Neuronal stem cell (in vitro differentiated cells): Measurements from ENCODE around the gene STARD5.

Experiments
- DNase-seq: peaks from one replicate; pipeline ENCODE4 v3.0.0-alpha.2; 2013; ENCODE audit warnings: low spot score
- H2AFZ ChIP-seq: one replicate; pipeline ENCODE4 v1.6.1; 2013; ENCODE audit warnings: mild to moderate bottlenecking, low read length, inconsistent platforms
- H2AK5ac ChIP-seq: 2 replicates; pipeline ENCODE4 v1.6.1; 2013; ENCODE audit warnings: low read depth, mild to moderate bottlenecking, inconsistent platforms, low read length, moderate library complexity, mixed read lengths
- H2BK120ac ChIP-seq: 2 replicates; pipeline ENCODE4 v1.6.1; 2013; ENCODE audit warnings: low read depth, mild to moderate bottlenecking, inconsistent platforms, low read length, moderate library complexity, mixed read lengths
- H2BK12ac ChIP-seq: one replicate; pipeline ENCODE4 v1.6.1; 2013; ENCODE audit warnings: low read length, inconsistent platforms
- H2BK15ac ChIP-seq: 2 replicates; pipeline ENCODE4 v1.6.1; 2013; ENCODE audit warnings: mild to moderate bottlenecking, low read length, inconsistent platforms, mixed read lengths
- H2BK5ac ChIP-seq: one replicate; pipeline ENCODE4 v1.6.1; 2013; ENCODE audit warnings: inconsistent platforms, mild to moderate bottlenecking, low read length, moderate library complexity
- H3K14ac ChIP-seq: one replicate; pipeline ENCODE4 v1.6.1; 2013; ENCODE audit warnings: low read length, inconsistent platforms
- H3K18ac ChIP-seq: 2 replicates; pipeline ENCODE4 v1.6.1; 2013; ENCODE audit warnings: low read length, inconsistent platforms
- H3K23ac ChIP-seq: 2 replicates; pipeline ENCODE4 v1.6.1; 2013; ENCODE audit warnings: low read depth, mild to moderate bottlenecking, mixed read lengths, low read length, inconsistent platforms; ENCODE audit not compliant: poor library complexity
- H3K27ac ChIP-seq: replicated peaks from 3 replicates; pipeline ENCODE4 v1.5.1; 2013; ENCODE audit warnings: low read length, inconsistent platforms
- H3K27me3 ChIP-seq, 3 experiments: 2 replicates each; pipeline ENCODE4 v1.6.1; 2013; ENCODE audit warnings: low read length in 3 of 3, mild to moderate bottlenecking in 2 of 3, inconsistent platforms in 1 of 3, low read depth in 1 of 3, mixed read lengths in 1 of 3, moderate library complexity in 1 of 3; ENCODE audit not compliant: control insufficient read depth in 3 of 3, insufficient read depth in 3 of 3
- H3K36me3 ChIP-seq, 2 donors: replicated peaks in 1 of 2; 2 replicates each; pipeline ENCODE4 v1.6.1; 2013; ENCODE audit warnings: low read length in 2 of 2; ENCODE audit not compliant: control insufficient read depth in 2 of 2, insufficient read depth in 2 of 2
- H3K4ac ChIP-seq: 2 replicates; pipeline ENCODE4 v1.6.1; 2013; ENCODE audit warnings: inconsistent platforms, mild to moderate bottlenecking, low read length, moderate library complexity
- H3K4me1 ChIP-seq, 2 donors: 1 replicate in 1 of 2; 2 replicates in 1 of 2; pipeline ENCODE4 v1.6.1; 2013; ENCODE audit warnings: low read length in 2 of 2, low read depth in 1 of 2; ENCODE audit not compliant: control insufficient read depth in 2 of 2, insufficient read depth in 1 of 2
- H3K4me2 ChIP-seq: one replicate; pipeline ENCODE4 v1.6.1; 2013; ENCODE audit warnings: mild to moderate bottlenecking, low read length, inconsistent platforms; ENCODE audit not compliant: insufficient read depth, poor library complexity, severe bottlenecking
- H3K4me3 ChIP-seq, 2 donors: 2 replicates each; pipeline ENCODE4 v1.5.1; 2013; ENCODE audit warnings: low read length in 2 of 2, mild to moderate bottlenecking in 2 of 2, inconsistent platforms in 1 of 2, moderate library complexity in 1 of 2
- H3K79me1 ChIP-seq: one replicate; pipeline ENCODE4 v1.6.1; 2013; ENCODE audit warnings: low read depth, mild to moderate bottlenecking, inconsistent platforms, low read length, moderate library complexity
- H3K9ac ChIP-seq: one replicate; pipeline ENCODE4 v1.6.1; 2013; ENCODE audit warnings: mild to moderate bottlenecking, low read depth, low read length, inconsistent platforms; ENCODE audit not compliant: poor library complexity
- H3K9me3 ChIP-seq, 2 donors: replicated peaks in 1 of 2; 2 replicates each; pipeline versions ENCODE3 to v1.6.1; 2013; ENCODE audit warnings: low read length in 2 of 2, mild to moderate bottlenecking in 2 of 2, inconsistent platforms in 1 of 2, low read depth in 1 of 2, mixed read lengths in 1 of 2, moderate library complexity in 1 of 2; ENCODE audit not compliant: control insufficient read depth in 2 of 2, insufficient read depth in 1 of 2
- H4K8ac ChIP-seq: one replicate; pipeline ENCODE4 v1.6.1; 2013; ENCODE audit warnings: low read depth, mild to moderate bottlenecking, inconsistent platforms, low read length, moderate library complexity
- H4K91ac ChIP-seq: one replicate; pipeline ENCODE4 v1.6.1; 2013; ENCODE audit warnings: low read length, low read depth, mild to moderate bottlenecking, inconsistent platforms; ENCODE audit not compliant: poor library complexity
- WGBS, 2 donors: extraction: QIAGEN DNeasy Blood & Tissue Kit; methylation state at CpG; one replicate each; pipeline ENCODE4 v1.1.7; 2013; ENCODE audit warnings: missing lambda C conversion rate in 2 of 2, mixed read lengths in 1 of 2; ENCODE audit not compliant: insufficient read length in 2 of 2, insufficient replicate concordance in 1 of 2; ENCODE audit errors: extremely low coverage in 2 of 2; 5-methylcytosine and 5-hydroxymethylcytosine counted together

STARD5 gene

DNA sequence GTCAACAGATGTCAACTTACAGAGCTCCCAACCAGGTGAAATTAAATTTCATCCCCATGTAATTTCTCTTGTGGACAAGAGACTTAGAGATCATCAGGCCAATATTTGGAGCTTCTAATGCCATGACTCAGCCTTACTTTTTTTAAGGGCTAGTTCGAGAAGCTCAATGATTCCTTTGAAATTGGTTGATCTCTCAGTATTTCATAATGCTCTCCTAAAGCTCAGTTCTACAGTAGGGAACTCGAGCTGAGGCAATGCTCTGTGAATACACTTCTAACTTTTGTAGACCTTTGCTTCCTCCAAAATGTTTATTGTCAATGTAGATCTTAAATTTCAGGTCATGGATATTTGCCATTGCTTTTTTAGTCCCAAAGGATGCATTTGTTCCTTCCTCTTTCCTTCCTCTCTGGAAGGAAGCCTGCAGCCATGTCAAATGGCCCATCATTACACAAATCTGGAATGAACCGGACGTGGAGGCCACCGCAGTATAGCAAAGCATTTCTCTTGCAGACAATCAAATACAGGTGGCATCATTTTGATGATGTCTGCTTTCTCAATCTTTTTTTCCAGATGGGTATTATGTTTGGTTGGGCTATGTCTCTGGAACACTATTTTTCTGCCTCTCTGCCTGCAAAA, 28.3 kb downstream of the STARD5 start:
- no peak overlapping the region for H2BK12ac ChIP-seq
- no peak overlapping the region for H3K4me3 ChIP-seq
- H4K91ac ChIP-seq, result no peak overlapping the region
- H3K9ac ChIP-seq, result no peak overlapping the region
- H2AFZ ChIP-seq, result no peak overlapping the region
- H3K18ac ChIP-seq, result no peak overlapping the region
- no peaks in the 10 kb centered on the region for H3K36me3 ChIP-seq
- H2BK5ac ChIP-seq, result no peak overlapping the region
- H2BK120ac ChIP-seq, result no peak overlapping the region
- WGBS, 2 donors, result no CpG with 5 or more reads among the region's 5 CpGs
- H2BK15ac ChIP-seq, result no peak overlapping the region
- H2AK5ac ChIP-seq, result no peak overlapping the region
- no peak for DNase-seq
- no peaks in the 10 kb centered on the region for H3K79me1 ChIP-seq
- no peak overlapping the region for H4K8ac ChIP-seq
- H3K27me3 ChIP-seq, result peaks cover 0 to 27% (median 0%) of the 10 kb centered on the region in 3 experiments
- peaks cover 0 to 3% of the 10 kb centered on the region in 2 donors for H3K4me1 ChIP-seq
- H3K23ac ChIP-seq, result no peak overlapping the region
- no peak overlapping the region for H3K4me2 ChIP-seq
- no peaks in the 10 kb centered on the region for H3K9me3 ChIP-seq
- no peak overlapping the region for H3K4ac ChIP-seq
- no peak overlapping the region for H3K14ac ChIP-seq
- H3K27ac ChIP-seq, result no peak overlapping the region

DNA sequence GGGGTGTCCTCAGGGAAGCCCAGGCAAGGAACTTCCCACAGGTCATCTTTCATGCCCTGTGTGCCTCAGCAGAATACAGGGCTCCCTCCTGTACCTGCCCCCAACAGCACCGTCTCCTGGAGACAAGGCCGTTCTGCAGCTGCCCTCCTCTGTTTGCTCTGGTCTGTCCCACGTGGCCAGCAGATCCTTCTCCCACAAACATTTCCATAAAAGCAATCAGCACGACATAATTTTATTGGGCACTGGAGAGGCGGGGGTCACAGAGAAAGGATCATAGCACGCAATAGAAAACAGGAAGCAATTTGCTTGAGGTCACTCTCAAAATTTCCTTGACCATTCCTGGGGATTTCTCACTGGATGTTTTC, 29.4 kb downstream of the STARD5 start:
- no peak overlapping the region for H2BK12ac ChIP-seq
- WGBS, 2 donors, result no CpG with 5 or more reads among the region's 6 CpGs
- no peak overlapping the region for H2BK15ac ChIP-seq
- peaks cover 0 to 23% (median 0%) of the 10 kb centered on the region in 3 experiments for H3K27me3 ChIP-seq
- no peak overlapping the region for H2BK5ac ChIP-seq
- H3K27ac ChIP-seq, result no peak overlapping the region
- H3K4me1 ChIP-seq, result peaks cover 0 to 3% of the 10 kb centered on the region in 2 donors
- H3K36me3 ChIP-seq, result no peaks in the 10 kb centered on the region
- H3K9ac ChIP-seq, result no peak overlapping the region
- no peak overlapping the region for H2AK5ac ChIP-seq
- no peak overlapping the region for H2AFZ ChIP-seq
- H3K23ac ChIP-seq, result no peak overlapping the region
- H3K4me3 ChIP-seq, result no peak overlapping the region
- H3K4ac ChIP-seq, result no peak overlapping the region
- no peak overlapping the region for H3K18ac ChIP-seq
- H2BK120ac ChIP-seq, result no peak overlapping the region
- H4K91ac ChIP-seq, result no peak overlapping the region
- no peak overlapping the region for H4K8ac ChIP-seq
- no peaks in the 10 kb centered on the region for H3K9me3 ChIP-seq
- no peak overlapping the region for H3K4me2 ChIP-seq
- DNase-seq, result no peak
- H3K14ac ChIP-seq, result no peak overlapping the region
- no peaks in the 10 kb centered on the region for H3K79me1 ChIP-seq

DNA sequence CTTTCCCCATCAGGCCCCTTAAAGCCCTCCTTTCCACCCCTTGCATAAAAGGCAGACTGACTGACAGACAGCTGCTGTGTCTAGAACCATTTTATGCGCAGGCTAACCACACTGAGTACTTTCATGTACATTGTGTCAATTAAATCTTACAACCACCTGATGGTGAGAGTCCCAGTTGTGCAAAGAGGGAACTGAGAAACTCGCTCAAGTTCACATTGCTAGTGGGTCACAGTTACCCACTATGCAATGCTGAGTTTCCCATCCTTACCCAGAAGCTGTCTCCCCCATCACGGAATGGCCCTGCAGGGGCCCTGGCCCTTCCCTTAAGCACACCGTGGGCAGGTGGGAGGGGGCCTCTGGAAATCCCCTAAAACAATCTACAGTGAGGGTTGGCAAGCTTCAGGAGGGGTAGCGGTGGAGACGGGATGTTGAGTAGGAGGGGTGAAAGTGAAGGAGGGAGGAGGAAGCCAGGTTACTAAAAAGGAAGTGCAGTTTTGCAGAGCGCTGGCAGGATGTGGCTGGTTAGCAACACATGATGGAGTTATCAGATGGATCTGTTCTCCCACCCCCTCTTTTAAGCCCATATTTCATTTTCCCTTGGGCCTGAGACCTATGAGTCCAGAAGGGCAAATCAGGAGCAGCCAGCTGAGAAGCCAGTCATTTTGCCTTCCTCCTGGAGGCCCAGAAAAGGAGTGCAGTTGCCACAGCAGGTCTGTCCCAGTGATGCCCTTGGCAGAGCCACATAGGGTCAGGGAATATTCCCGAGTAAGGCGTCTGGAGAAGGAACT, 30.0 kb downstream of the STARD5 start:
- DNase-seq, result no peak
- Histone ChIP-seq H3K36me3 (no peaks in the 10 kb centered on the region), H4K8ac (no peak overlapping the region), H3K4me1 (peaks cover 0 to 3% of the 10 kb centered on the region in 2 donors), H3K4ac (no peak overlapping the region), H2BK15ac (no peak overlapping the region), H3K9me3 (no peaks in the 10 kb centered on the region), H3K18ac (no peak overlapping the region), H3K23ac (no peak overlapping the region), H2BK5ac (no peak overlapping the region), H3K14ac (no peak overlapping the region), H2BK120ac (no peak overlapping the region), H3K9ac (no peak overlapping the region), H2AFZ (no peak overlapping the region), H4K91ac (no peak overlapping the region), H2BK12ac (no peak overlapping the region), H3K4me3 (no peak overlapping the region), H3K27me3 (peaks cover 0 to 17% (median 0%) of the 10 kb centered on the region in 3 experiments), H3K27ac (no peak overlapping the region), H3K79me1 (no peaks in the 10 kb centered on the region), H3K4me2 (no peak overlapping the region), H2AK5ac (no peak overlapping the region)
- WGBS, 2 donors, result no CpG with 5 or more reads among the region's 9 CpGs

DNA sequence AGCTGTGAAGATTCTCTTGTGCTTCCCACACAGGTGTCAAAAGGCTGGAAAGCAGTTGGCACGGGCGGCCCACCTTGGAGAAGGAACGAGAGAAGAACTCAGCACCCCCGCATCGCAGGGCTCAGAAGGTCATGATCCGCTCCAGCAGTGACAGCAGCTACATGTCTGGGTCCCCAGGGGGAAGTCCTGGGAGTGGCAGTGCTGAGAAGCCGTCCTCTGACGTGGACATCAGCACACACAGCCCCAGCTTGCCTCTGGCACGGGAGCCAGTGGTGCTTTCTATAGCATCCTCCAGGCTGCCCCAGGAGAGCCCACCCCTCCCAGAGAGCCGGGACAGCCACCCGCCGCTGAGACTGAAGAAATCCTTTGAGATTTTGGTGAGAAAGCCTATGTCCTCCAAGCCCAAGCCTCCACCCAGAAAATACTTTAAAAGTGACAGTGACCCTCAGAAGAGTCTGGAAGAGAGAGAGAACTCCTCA, 31.4 kb downstream of the STARD5 start:
- no peak for DNase-seq
- no CpG with 5 or more reads among the region's 12 CpGs for WGBS, 2 donors
- peaks cover 0 to 10% (median 0%) of the 10 kb centered on the region in 3 experiments for H3K27me3 ChIP-seq
- no peaks in the 10 kb centered on the region for H3K79me1 ChIP-seq
- no peak overlapping the region for H3K14ac ChIP-seq
- H4K91ac ChIP-seq, result no peak overlapping the region
- H3K4me1 ChIP-seq, result peaks cover 0 to 3% of the 10 kb centered on the region in 2 donors
- no peak overlapping the region for H3K27ac ChIP-seq
- no peak overlapping the region for H3K23ac ChIP-seq
- H3K18ac ChIP-seq, result no peak overlapping the region
- no peak overlapping the region for H3K4me2 ChIP-seq
- no peak overlapping the region for H2BK120ac ChIP-seq
- H2BK15ac ChIP-seq, result no peak overlapping the region
- no peaks in the 10 kb centered on the region for H3K9me3 ChIP-seq
- no peak overlapping the region for H3K4ac ChIP-seq
- no peak overlapping the region for H4K8ac ChIP-seq
- H2BK5ac ChIP-seq, result no peak overlapping the region
- H2BK12ac ChIP-seq, result no peak overlapping the region
- H3K36me3 ChIP-seq, result no peaks in the 10 kb centered on the region
- H3K9ac ChIP-seq, result no peak overlapping the region
- H2AK5ac ChIP-seq, result no peak overlapping the region
- H3K4me3 ChIP-seq, result no peak overlapping the region
- no peak overlapping the region for H2AFZ ChIP-seq
